ENCODE measurements around the gene PABPC3.
A peak's percentile ranks its signal among the peaks of the same experiment; 100 is the strongest.

The PABPC3 gene

GRCh38 chr13:25111585-25111956 lies 15.6 kb downstream of the PABPC3 start:
- DNase-seq (ENCODE audit: low read depth in 2 of 2): no peak

GRCh38 chr13:25112695-25113255 lies 16.8 kb downstream of the PABPC3 start:
- no peak for DNase-seq (ENCODE audit: low read depth in 2 of 2)

- peak in 1 of 2 donors; percentile 3 for DNase-seq (ENCODE audit: low read depth in 2 of 2)
Observed at GRCh38 chr13:25114220-25114619, 18.3 kb downstream of the PABPC3 start.

- no peak for DNase-seq (ENCODE audit: low read depth in 2 of 2)
Observed at GRCh38 chr13:25116044-25116443, 20.1 kb downstream of the PABPC3 start.

GRCh38 chr13:25117312-25117711 lies 21.4 kb downstream of the PABPC3 start:
- no peak for DNase-seq (ENCODE audit: low read depth in 2 of 2)

GRCh38 chr13:25118378-25118905 lies 22.5 kb downstream of the PABPC3 start:
- DNase-seq (ENCODE audit: low read depth in 2 of 2): no peak

GRCh38 chr13:25130944-25131343 lies 35.0 kb downstream of the PABPC3 start:
- DNase-seq (ENCODE audit: low read depth in 2 of 2): no peak

- DNase-seq (ENCODE audit: low read depth in 2 of 2): no peak
Observed at GRCh38 chr13:25131881-25132420, 36.0 kb downstream of the PABPC3 start.

- DNase-seq (ENCODE audit: low read depth in 2 of 2): no peak
Observed at GRCh38 chr13:25132751-25133390, 36.9 kb downstream of the PABPC3 start.

GRCh38 chr13:25135896-25136295 lies 40.0 kb downstream of the PABPC3 start:
- DNase-seq (ENCODE audit: low read depth in 2 of 2): no peak

- DNase-seq (ENCODE audit: low read depth in 2 of 2): no peak
Observed at GRCh38 chr13:25136880-25137787, 41.2 kb downstream of the PABPC3 start.

- no peak for DNase-seq (ENCODE audit: low read depth in 2 of 2)
Observed at GRCh38 chr13:25137788-25138115, 41.8 kb downstream of the PABPC3 start.

- no peak for DNase-seq (ENCODE audit: low read depth in 2 of 2)
Observed at GRCh38 chr13:25141042-25141441, 45.1 kb downstream of the PABPC3 start.

GRCh38 chr13:25143706-25144105 lies 47.8 kb downstream of the PABPC3 start:
- DNase-seq (ENCODE audit: low read depth in 2 of 2): no peak

GRCh38 chr13:25147638-25148401 lies 51.9 kb downstream of the PABPC3 start:
- no peak for DNase-seq (ENCODE audit: low read depth in 2 of 2)

GRCh38 chr13:25148402-25148771 lies 52.5 kb downstream of the PABPC3 start:
- DNase-seq (ENCODE audit: low read depth in 2 of 2): no peak
